ENCODE measurements around the gene SNX33.
A peak's percentile ranks its signal among the peaks of the same experiment; 100 is the strongest.

The SNX33 gene

GRCh38 chr15:75631935-75632334 is 15.8 kb upstream of the SNX33 start:
- TF ChIP-seq EGR1 (IDR thresholded peaks at IDR 0.05) = no peak
- TF ChIP-seq MAX (IDR thresholded peaks at IDR 0.05) = no peak
- no peak for TF ChIP-seq NFIC (IDR thresholded peaks at IDR 0.05)
- TF ChIP-seq TAF1 (IDR thresholded peaks at IDR 0.05; ENCODE audit: low read depth) = no peak
- TF ChIP-seq FOXM1 (IDR thresholded peaks at IDR 0.05; ENCODE audit: borderline replicate concordance, low read depth) = no peak
- TF ChIP-seq RAD21 (IDR thresholded peaks at IDR 0.05; ENCODE audit: low read depth) = no peak
- TF ChIP-seq CEBPB (IDR thresholded peaks at IDR 0.05) = no peak
- no peak for TF ChIP-seq USF1 (IDR thresholded peaks at IDR 0.05)
- TF ChIP-seq TCF12 (IDR thresholded peaks at IDR 0.05; ENCODE audit: low read depth) = no peak
- TF ChIP-seq TEAD4 (IDR thresholded peaks at IDR 0.05) = no peak
- no peak for TF ChIP-seq ZBTB7A (IDR thresholded peaks at IDR 0.05; ENCODE audit: low read depth)
- TF ChIP-seq REST (IDR thresholded peaks at IDR 0.05; ENCODE audit: low read depth) = no peak
- no peak for TF ChIP-seq EP300 (IDR thresholded peaks at IDR 0.05; ENCODE audit: borderline replicate concordance)
- no peak for TF ChIP-seq CREB1 (IDR thresholded peaks at IDR 0.05; ENCODE audit: low read depth)

- no peak for TF ChIP-seq NFIC (IDR thresholded peaks at IDR 0.05)
- TF ChIP-seq TCF12 (IDR thresholded peaks at IDR 0.05; ENCODE audit: low read depth) = no peak
- no peak for TF ChIP-seq USF1 (IDR thresholded peaks at IDR 0.05)
- TF ChIP-seq RAD21 (IDR thresholded peaks at IDR 0.05; ENCODE audit: low read depth) = no peak
- no peak for TF ChIP-seq FOXM1 (IDR thresholded peaks at IDR 0.05; ENCODE audit: borderline replicate concordance, low read depth)
- TF ChIP-seq CREB1 (IDR thresholded peaks at IDR 0.05; ENCODE audit: low read depth) = no peak
- no peak for TF ChIP-seq MAX (IDR thresholded peaks at IDR 0.05)
- no peak for TF ChIP-seq EGR1 (IDR thresholded peaks at IDR 0.05)
Measured at GRCh38 chr15:75636026-75636425, 11.7 kb upstream of the SNX33 start.

- TF ChIP-seq TEAD4 (IDR thresholded peaks at IDR 0.05) (no peak), MAX (IDR thresholded peaks at IDR 0.05) (no peak), CEBPB (IDR thresholded peaks at IDR 0.05) (no peak), TAF1 (IDR thresholded peaks at IDR 0.05; ENCODE audit: low read depth) (no peak)
Measured at GRCh38 chr15:75637245-75638009, 10.3 kb upstream of the SNX33 start.

GRCh38 chr15:75639191-75639708 is 8.5 kb upstream of the SNX33 start:
- TF ChIP-seq USF1 (IDR thresholded peaks at IDR 0.05) (0 out of 2 replicates have a peak, but pooled peaks have one; percentile 22), CEBPB (IDR thresholded peaks at IDR 0.05) (no peak)

- TF ChIP-seq TEAD4 (IDR thresholded peaks at IDR 0.05) = peak; percentile 55; the same call in 1 of the 2 replicates
- TF ChIP-seq ZBTB7A (IDR thresholded peaks at IDR 0.05; ENCODE audit: low read depth) = no peak
- TF ChIP-seq NFIC (IDR thresholded peaks at IDR 0.05) = peak; percentile 73
- peak; percentile 61; the same call in 1 of the 2 replicates for TF ChIP-seq EGR1 (IDR thresholded peaks at IDR 0.05)
- no peak; the same call in 1 of the 2 replicates for TF ChIP-seq FOXM1 (IDR thresholded peaks at IDR 0.05; ENCODE audit: borderline replicate concordance, low read depth)
- TF ChIP-seq EP300 (IDR thresholded peaks at IDR 0.05; ENCODE audit: borderline replicate concordance) = peak; percentile 26; the same call in 1 of the 2 replicates
- TF ChIP-seq CREB1 (IDR thresholded peaks at IDR 0.05; ENCODE audit: low read depth) = no peak
- TF ChIP-seq MAX (IDR thresholded peaks at IDR 0.05) = peak; percentile 95
- peak; percentile 38; the same call in 1 of the 2 replicates for TF ChIP-seq TCF12 (IDR thresholded peaks at IDR 0.05; ENCODE audit: low read depth)
- 0 out of 2 replicates have a peak, but pooled peaks have one; percentile 32 for TF ChIP-seq REST (IDR thresholded peaks at IDR 0.05; ENCODE audit: low read depth)
- TF ChIP-seq TAF1 (IDR thresholded peaks at IDR 0.05; ENCODE audit: low read depth) = peak; percentile 92
- peak; percentile 91 for TF ChIP-seq YY1 (IDR thresholded peaks at IDR 0.05; ENCODE audit: low read depth)
- TF ChIP-seq CEBPB (IDR thresholded peaks at IDR 0.05) = no peak
Measured at GRCh38 chr15:75639709-75640482, 7.8 kb upstream of the SNX33 start, which contains the start of gene IMP3. Gene IMP3 (minus strand): TSS chr15:75640224. CDS start chr15:75640168, 56 bp downstream.

Measured in Ishikawa (cell line).